Ecto neural progenitor cell (in vitro differentiated cells): ENCODE results near the gene ANAPC16.
"Not testable (repeated sequence)": the region's sequence is repeated elsewhere in the genome, so short reads cannot be mapped to it uniquely, and the experiment has no call there.

Experiments used
- DNase-seq: peaks from one replicate; pipeline ENCODE4 v3.0.0-alpha.2; 2018; ENCODE audit warnings: low spot score

Gene ANAPC16

DNA sequence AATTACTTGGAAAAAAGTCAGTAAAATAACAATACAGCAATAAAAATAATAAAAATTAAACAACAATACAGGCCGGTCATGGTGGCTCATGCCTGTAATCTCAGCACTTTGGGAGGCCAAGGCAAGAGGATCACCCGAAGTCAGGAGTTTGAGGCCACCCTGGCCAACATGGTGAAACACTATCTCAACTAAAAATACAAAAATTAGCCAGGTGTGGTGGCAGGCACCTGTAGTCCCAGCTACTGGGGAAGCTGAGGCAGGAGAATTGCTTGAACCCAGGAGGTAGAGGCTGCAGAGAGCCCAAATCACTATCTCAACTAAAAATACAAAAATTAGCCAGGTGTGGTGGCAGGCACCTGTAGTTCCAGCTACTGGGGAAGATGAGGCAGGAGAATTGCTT lies 4.0 kb upstream of the ANAPC16 start:
- DNase-seq, result not testable (repeated sequence)

DNA sequence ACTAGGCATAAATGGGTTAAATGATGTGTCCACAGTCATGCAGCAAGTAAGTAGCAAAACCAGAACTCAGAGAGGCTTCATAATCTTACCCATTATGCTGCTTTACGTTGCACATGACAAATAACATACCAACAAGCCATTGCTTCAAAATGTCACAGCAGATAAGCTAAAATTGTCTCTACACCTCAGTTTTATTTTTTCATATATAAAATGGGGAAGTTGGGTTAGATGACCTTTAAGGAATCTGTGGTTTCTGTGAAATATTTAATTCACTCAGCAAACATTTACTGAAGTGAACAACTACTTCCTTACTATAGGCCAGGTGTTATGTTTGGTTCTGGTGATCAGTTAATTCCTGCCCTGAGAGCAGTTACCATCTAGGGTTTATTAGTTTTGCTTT lies 2.5 kb downstream of the ANAPC16 start:
- no peak for DNase-seq

DNA sequence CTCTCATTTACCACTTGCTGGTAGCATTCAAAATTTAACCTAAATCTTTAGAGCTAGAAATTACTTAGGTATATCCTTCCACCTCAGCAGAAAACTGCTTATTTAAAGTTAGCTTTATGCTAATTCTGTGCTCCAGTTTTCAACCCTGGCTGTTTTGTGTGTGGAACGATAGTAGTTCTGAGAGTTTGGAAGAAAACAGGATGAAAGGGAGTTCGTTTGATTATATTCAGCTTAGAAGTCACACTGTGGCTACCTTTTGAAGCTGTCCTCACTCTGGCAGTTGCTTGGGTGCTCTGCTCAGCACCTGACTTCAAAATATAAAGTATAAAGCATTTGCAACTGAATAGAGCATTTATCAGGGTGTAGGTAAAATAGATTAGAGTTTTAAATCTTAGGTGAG lies 2.9 kb downstream of the ANAPC16 start:
- no peak for DNase-seq

DNA sequence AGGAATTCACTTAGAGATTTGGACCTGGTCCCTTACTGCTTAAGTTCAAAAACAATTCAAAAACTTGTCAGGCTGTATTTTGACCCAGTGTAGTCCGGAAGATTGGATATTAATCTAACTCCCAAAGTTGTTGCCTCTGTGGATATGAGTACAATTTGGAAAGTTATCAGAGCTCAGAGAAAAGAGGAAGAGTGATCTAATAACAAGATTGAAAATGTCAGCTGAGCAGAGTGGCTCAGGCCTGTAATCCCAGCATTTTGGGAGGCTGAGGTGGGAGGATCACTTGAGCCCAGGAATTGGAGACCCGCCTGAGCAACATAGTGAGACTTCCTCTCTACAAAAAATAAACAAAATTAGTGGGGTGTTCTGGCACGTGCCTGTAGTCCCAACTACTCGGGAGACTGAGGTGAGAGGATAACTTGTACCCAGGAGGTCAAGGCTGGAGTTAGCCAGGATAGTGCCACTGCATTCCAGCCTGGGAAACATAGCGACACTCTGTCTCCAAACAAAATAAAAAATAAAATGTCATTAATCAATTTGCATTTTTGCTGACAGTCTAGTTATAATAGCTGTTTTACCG lies 3.5 kb downstream of the ANAPC16 start:
- no peak for DNase-seq

DNA sequence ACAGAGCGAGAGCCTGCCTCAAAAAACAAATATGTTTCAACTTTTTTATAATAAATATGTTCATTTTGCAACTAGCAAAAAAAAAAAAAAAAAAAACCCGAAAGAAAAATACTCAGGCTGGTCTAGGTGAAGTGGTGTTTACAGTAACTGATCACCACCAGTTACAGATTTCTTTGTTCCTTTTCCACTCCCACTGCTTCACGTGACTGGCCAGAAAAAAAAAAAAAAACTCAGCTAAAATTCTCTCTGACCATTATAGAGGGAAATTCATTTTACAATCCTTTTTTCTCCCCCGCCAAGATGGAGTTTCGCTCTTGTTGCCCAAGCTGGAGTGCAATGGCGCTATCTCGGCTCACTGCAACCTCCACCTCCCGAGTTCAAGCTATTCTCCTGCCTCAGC lies 4.8 kb downstream of the ANAPC16 start:
- DNase-seq, result no peak

DNA sequence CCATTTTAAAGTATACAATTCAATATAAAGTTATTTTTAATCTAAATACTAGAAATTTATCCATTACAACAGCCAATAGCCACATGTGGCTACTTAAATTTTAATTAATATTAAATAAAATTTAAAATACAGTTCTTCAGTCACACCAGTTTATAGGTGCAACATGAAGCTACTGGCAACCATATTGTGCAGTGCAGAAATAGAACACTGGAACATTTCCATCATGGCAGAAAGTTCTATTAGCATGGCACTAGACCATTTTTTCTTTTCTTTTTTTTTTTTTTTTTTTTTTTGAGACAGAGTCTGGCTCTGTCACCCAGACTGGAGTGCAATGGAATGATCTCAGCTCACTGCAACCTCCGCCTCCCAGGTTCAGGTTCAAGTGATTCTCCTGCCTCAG lies 5.5 kb downstream of the ANAPC16 start:
- no peak for DNase-seq

DNA sequence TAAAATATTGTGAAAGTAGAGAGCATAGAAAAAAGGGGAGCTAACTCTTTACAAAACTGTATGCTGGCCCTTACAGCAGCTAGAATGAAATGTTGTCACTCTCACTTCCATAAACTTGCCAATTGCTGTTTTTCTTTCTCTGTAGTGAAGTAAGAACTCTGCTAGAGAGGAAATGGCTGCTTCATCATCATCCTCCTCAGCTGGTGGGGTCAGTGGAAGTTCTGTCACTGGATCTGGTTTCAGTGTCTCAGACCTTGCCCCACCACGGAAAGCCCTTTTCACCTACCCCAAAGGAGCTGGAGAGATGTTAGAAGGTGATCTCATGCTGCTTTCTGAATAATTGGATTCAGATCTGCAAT lies 7.9 kb downstream of the ANAPC16 start:
- no peak for DNase-seq

DNA sequence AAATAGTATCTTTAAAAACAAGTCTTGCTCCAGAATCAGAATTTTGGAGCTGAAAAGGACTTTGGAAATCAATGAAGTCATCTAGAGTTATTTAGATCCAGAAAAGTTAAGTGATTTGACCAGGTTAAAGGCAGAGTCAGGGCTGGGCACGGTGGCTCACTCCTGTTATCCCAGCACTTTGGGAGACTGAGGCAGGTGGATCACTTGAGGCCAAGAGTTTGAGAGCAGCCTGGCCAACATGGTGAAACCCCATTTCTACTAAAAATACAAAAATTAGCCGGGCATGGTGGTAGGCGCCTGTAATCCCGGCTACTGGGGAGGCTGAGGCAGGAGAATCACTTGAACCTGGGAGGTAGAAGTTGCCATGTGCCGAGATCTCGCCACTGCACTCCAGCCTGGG lies 8.4 kb downstream of the ANAPC16 start:
- not testable (repeated sequence) for DNase-seq

DNA sequence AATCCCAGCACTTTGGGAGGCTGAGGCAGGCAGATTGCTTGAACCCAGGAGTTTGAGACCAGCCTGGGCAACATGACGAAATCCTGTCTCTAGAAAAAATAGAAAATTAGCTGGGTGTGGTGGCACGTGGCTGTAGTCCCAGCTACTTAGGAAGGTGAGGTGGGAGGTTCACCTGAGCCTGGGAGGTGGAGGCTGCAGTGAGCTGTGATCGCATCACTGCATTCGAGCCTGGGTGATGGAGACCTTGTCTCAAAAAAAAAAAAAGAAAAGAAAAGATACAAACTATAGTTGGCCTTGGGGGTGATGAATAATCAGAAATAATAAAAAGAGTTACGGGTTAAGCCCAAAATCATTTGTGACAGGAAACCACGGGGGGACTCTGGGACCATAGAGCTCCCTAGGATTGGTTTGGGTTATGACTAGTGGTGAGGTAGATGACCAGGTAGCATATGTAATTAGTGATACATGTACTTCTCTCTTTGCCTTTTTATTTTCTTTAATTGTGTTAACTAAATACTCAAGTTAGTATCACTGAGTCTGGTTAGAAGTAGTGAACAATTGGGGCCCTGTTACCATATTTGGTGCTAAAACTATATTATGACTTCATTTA lies 10.7 kb downstream of the ANAPC16 start:
- DNase-seq, result no peak

DNA sequence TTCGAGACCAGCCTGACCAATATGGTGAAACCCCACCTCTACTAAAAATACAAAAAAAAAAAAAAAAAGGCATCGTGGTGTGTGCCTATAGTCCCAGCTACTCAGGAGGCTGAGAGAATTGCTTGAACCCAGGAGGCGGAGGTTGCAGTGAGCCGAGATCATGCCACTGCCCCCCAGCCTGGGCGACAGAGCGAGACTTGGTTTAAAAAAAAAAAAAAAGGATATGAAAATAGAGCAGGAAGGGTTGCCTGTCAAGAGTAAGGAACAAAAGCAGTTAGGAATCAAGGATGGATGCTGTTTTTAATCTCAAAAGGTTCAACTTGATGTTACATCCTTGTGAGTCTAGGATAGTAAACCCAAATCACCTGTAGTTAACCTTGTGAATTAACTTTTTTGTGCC lies 12.0 kb downstream of the ANAPC16 start:
- DNase-seq, result no peak

DNA sequence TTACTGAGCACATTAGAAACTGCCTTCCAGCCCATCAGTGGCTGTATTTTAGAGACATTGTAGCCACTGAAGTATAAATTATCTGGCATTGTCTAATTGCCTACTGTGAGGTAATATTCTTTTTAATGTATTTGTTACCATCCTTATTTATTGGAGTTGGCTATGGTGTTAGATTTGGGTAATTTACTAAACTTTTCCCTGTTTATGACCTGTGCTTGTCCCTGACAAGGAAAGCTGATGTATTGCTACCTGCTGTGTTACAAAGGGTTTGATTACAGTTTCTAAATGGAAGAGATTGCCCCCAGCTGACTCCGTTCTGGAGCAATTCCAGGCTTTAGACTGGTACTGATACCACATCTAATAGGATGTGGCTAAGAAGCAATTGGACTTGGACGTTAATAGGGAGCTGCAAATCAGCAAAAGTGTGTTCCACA lies 12.5 kb downstream of the ANAPC16 start:
- no peak for DNase-seq

DNA sequence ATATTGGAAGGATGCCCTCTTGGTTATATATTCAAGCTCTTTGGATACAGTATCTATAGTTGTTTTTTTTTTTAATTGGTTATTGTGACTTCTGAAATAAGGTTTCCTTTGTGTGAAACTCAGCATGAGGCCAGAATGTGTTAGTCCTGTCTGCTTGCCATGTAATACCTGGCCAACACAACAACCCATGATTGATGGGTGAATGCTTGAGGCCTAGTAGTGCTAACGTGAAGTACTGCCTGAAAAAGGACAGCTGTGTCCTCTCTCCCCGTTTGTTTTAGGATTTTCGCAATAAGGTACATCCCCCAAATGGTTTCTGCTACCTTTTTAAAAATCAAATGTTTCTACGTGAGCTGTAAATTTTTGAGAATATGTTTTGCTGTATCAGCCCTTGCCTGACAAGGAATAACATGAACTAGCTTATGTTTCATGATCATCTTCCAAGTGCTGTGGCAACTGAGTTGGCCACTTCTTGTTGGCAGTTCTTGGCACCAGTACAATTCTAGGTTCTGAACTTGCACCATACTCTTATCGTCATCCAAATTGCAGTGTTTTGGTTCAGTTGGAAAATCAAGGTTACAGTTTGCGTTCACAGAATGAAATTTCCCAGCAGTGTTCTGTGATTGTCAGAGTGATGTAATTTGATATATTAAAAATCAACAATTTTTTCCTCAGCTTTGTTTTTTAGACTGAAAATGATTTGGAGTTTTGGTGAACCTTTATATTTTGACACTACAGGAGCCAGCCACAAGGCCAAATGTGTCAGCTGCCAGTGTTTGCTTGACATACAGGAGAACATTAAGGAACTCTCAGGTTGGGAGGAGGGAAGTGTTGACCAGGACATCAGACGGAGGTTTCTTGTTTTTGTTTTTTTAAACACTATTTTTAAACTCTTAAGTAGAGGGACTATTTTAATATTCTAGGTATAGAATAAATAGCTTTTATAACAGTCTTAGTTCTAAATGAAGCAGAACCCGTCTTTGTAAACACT lies 13.7 kb downstream of the ANAPC16 start:
- no peak for DNase-seq

DNA sequence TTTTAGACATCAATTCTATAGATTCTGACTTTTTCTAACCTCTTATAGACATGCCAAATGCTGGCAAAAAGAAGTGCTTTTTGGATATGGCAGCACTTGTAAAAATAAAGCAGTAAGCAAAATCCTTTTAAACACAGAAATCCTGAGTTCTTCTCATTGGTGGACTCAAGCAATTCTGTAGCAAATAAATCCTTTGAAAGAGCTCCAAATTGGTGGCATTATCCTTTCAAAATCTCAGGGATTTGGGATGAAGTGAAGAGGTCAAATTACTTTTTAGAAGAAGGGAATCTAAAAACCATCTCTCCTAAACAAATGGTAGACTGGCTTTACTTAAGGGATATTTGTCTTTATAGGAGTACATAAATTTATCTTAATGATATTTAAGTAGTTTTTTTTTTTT lies 17.8 kb downstream of the ANAPC16 start:
- no peak for DNase-seq

DNA sequence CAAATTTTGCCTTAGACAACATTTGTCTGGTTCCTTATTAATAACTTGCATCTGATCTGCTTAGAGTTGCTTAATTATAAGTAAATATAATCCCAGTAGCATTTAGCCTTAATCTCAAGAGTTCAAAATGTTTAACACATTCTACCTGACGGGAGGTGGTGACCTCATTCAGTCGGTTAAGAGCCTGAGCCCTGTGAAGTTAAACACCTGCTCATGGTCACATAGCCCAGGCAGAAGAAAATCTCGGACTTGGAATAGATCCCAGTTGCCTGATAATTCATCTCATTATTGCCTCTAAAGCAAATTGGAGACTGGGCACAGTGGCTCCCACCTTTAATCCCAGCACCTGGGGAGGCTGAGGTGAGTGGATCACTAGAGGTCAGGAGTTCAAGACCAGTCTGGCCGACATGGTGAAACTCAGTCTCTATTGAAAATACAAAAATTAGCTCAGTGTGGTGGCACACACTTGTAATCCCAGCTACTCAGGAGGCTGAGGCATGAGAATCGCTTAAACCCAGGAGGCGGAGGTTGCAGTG lies 18.8 kb downstream of the ANAPC16 start:
- DNase-seq, result no peak

DNA sequence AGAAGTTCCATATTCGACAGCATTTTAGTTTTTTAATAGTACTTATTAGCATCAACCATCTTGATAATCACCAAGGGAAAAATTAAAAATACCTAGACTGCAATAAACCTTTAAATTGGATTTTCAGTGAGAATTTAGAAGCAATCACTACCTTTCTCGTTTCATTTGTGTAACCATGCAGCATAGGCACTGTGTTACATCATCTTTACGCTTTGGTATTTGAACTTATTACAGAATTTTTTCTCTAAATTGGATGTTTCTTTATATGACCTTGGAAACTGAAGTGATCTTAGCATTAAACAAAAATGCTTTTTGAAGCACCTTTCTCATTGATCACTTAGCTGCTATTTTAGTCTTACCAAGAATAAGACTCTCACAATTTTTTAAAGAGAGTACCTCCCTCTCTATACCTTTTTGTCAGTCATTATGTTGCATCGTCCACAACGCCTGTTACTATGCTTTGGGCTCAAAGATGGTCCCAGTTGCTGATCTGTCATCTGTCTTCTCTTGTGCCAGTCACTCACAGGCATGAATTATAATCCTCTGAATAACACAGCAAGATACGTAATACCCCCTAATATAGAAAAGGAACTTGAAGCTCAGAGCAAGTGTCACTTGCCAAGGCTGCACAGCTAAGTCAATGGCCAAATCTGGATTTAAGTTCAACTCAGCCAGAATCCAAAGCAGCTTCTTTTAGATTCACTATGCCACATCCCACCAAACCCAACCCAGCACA lies 19.9 kb downstream of the ANAPC16 start:
- no peak for DNase-seq

DNA sequence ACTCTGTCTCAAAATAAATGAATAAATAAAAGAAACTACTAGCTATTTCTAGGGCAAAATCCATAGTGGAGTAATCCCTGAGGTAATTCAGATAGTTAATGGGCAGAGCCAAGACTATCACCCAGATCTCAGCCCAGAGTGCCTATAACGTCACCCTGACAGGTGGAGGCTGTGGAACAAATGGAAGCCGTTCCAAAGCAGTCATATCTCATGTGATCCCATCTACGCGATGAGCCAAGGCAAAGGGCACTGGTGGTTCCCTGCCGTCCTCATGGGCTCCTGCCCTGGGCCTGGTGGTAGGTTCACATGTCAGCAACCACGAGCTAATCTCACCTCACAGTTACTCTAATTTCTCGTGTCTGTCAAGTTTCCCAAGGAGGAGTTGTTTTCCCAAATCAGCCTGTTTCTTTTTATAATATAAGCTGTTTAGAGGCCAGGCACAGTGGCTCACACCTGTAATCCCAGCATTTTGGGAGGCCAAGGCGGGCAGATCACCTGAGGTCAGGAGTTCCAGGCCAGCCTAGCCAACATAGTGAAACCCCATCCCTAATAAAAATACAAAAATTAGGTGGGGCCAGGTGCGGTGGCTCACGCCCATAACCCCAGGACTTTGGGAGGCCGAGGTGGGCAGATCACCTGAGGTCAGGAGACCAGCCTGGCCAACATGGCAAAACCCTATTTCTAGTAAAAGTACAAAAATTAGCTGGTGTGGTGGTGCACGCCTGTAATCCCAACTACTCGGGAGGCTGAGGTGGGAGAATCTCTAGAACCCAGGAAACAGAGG lies 22.8 kb downstream of the ANAPC16 start:
- DNase-seq, result no peak

DNA sequence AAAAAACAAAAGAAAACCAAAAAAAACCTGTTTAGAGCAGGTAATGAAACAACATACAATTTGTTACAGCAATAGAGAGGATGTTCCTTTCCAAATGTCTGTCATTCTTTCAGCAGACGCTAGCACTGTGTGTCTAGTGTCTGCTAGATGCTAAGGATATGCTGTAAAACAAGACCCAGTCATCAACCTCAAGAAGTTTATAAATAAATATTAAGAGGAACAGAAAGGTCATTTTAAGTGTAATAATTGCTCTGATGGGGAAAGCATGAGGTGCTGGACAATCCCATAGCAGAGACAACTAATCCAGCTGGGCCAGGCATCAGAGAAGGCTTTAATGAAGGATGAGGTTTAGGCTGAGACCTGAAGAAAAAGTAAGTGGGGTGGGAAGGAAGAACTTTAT lies 23.6 kb downstream of the ANAPC16 start:
- no peak for DNase-seq

DNA sequence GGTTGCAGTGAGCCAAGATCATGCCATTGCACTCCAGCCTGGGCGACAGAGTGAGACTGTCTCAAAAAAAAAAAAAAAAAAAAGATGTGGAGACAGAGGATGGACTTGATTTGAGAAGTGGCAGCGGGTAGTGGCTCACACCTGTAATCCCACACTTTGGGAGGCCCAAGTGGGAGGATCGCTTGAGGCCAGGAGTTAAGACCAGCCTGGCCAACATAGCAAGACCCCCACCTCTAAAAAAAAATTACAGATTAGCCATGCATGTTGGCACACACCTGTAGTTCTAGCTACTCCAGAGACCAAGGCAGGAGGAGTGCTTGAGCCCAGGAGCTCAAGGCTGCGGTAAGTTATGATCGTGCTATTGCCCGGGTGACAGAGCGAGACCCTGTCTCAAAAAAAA lies 24.6 kb downstream of the ANAPC16 start:
- DNase-seq, result no peak

DNA sequence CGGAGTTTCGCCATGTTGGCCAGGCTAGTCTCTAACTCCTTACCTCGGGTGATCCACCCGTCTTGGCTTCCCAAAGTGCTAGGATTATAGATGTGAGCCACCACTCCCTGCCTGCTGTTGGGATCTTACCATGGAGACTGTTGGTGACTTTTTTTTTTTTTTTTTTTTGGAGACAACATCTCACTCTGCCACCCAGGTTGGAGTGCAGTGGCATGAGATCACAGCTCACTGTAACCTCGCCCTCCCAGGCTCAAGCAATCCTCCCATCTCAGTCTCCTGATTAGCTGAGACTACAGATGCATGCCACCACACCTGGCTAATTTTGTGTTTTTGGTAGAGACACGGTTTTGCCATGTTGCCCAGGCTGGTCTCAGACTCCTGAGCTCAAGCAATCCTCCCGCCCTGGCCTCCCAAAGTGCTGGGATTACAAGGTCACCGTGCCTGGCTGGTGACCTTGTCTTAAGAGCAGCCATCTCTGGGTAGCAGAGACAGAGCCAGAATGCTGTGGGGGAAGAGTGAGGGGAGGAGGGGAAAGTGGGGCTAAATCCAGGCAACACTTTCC lies 26.0 kb downstream of the ANAPC16 start:
- DNase-seq, result no peak

DNA sequence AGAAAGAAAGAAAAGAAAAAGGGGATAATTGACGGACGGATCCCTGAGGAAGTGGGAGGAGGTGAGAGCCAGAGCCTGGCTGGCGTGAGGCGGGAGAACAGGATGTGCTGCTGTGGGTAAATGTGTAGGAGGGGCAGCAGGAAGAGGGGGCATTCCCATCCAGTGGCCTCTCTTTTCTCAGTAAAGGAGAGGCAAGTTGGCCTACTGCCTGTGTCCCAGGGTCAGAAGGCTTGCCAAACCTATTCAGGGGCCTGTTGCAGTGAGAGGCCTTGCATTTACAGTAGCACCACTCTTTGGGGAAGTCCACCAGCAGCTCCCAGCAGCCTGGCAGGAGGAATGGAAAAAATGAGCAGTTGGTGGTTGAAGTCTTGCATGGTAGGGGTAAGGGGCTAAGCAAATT lies 26.9 kb downstream of the ANAPC16 start:
- DNase-seq, result no peak

DNA sequence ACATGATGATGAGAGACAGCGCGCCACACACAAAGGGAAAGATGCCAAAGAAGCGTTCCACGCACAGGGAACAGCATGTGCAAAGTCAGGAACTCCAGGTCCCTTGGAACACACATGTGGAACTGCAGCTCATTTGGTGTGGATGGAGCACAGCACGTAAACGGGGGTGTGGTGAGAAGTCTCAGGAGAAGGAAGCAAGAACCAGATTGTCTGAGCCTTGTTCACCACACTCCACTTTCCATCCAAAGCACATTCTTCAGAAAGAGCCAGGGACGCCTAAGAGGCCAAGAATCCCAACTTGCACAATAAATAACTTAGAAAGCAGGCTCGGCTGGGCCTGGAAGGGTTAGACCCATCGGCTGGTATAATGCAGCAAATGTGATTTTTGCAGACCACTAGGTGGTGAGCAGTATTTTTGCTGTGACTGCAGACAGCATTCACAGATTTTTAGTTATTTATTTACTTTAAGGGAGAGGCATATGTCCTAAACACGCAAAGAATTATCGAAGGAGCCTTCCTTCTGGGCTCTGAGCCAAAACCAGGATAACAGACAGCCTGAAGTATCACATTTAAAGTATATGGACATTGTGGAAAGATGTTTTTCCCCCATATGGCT lies 28.1 kb downstream of the ANAPC16 start:
- no peak for DNase-seq
